Measurements from ENCODE around the gene STIMATE. TPM values are rescaled to one million over a fixed set of nuclear protein-coding genes. Genes with fewer than 3 reads are reported as not detected.

Gene STIMATE
- total RNA-seq, 1 experiment from 2014 or later: 25.0 TPM

- DNase-seq: no peak
- Histone ChIP-seq H3K9ac (ENCODE audit: low read length) (no peak overlapping the region), H3K27ac (ENCODE audit: low read length) (no peak overlapping the region), H3K79me2 (ENCODE audit: low read length) (peaks cover 73% of the 10 kb centered on the region), H3K4me1 (ENCODE audit: low read length) (peaks cover 19% of the 10 kb centered on the region), H3K9me3 (ENCODE audit: low read length) (no peaks in the 10 kb centered on the region), H4K20me1 (ENCODE audit: insufficient read depth, low read depth, low read length) (no peaks in the 10 kb centered on the region), H3K9me2 (replicated peaks; ENCODE audit: insufficient read depth, low read length) (no peaks in the 10 kb centered on the region), H3K4me3 (ENCODE audit: low read length) (no peak overlapping the region), H3K4me2 (ENCODE audit: low read depth, low read length, poor library complexity, severe bottlenecking) (no peak overlapping the region), H2AFZ (ENCODE audit: low read length) (no peak overlapping the region), H3K36me3 (ENCODE audit: insufficient read depth, low read length) (no peaks in the 10 kb centered on the region), H3K27me3 (ENCODE audit: low read length) (no peaks in the 10 kb centered on the region)
Measured at GRCh38 chr3:52873433-52874159, 23.8 kb downstream of the STIMATE start.

DNA sequence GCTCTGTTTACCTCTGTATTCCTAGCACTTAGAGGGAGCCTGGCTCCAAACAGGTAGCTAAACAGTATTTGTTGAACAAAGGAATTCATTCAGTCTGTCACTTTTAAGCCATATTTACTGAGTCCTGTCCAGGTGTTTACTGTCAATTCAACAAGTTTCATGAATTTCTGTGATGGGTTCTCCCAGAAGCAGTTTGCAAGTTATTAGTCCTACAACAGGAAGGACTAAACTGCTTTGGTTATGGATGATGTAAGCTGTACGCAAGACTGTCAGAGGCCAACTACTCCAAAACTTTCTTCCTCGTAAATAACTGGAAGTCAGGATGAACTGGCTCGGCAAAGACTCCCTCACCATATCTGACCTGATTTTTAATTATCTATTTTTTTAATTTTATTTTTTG, 25.1 kb downstream of the STIMATE start:
- Histone ChIP-seq H3K27me3 (ENCODE audit: low read length) (no peaks in the 10 kb centered on the region), H4K20me1 (ENCODE audit: insufficient read depth, low read depth, low read length) (no peaks in the 10 kb centered on the region), H3K4me2 (ENCODE audit: low read depth, low read length, poor library complexity, severe bottlenecking) (no peak overlapping the region), H3K36me3 (ENCODE audit: insufficient read depth, low read length) (no peaks in the 10 kb centered on the region), H3K9me2 (replicated peaks; ENCODE audit: insufficient read depth, low read length) (no peaks in the 10 kb centered on the region), H3K4me3 (ENCODE audit: low read length) (no peak overlapping the region), H3K9me3 (ENCODE audit: low read length) (no peaks in the 10 kb centered on the region), H3K27ac (ENCODE audit: low read length) (no peak overlapping the region), H3K9ac (ENCODE audit: low read length) (no peak overlapping the region), H3K4me1 (ENCODE audit: low read length) (peaks cover 19% of the 10 kb centered on the region), H3K79me2 (ENCODE audit: low read length) (peaks cover 72% of the 10 kb centered on the region), H2AFZ (ENCODE audit: low read length) (no peak overlapping the region)
- DNase-seq: no peak

DNA sequence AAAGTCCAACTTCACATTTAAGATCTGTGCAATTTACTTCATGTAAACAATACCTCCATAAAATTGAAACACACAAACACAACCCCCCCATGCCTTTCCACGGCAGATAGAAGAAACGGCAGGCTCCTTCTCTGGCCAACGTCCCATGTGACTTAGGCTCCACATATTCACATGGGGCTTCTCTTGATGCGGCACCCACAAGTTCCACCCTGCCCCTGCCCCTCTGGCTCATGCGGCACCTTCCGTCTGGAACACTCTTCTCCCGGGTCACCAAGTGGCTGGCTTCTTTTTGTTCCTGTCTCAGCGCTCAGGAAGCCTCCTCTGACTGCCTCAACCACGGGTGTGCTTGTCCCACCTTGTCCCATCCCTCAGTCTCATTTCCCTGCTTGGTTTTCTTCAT, 25.6 kb downstream of the STIMATE start:
- H3K4me3 ChIP-seq (ENCODE audit: low read length): no peak overlapping the region
- no peak overlapping the region for H3K27ac ChIP-seq (ENCODE audit: low read length)
- no peaks in the 10 kb centered on the region for H4K20me1 ChIP-seq (ENCODE audit: insufficient read depth, low read depth, low read length)
- no peaks in the 10 kb centered on the region for H3K27me3 ChIP-seq (ENCODE audit: low read length)
- H3K4me2 ChIP-seq (ENCODE audit: low read depth, low read length, poor library complexity, severe bottlenecking): no peak overlapping the region
- H3K9me2 ChIP-seq (replicated peaks; ENCODE audit: insufficient read depth, low read length): no peaks in the 10 kb centered on the region
- no peaks in the 10 kb centered on the region; the same call in 1 of the 2 replicates for H3K9me3 ChIP-seq (ENCODE audit: low read length)
- H3K4me1 ChIP-seq (ENCODE audit: low read length): peaks cover 19% of the 10 kb centered on the region
- no peak overlapping the region for H3K9ac ChIP-seq (ENCODE audit: low read length)
- H2AFZ ChIP-seq (ENCODE audit: low read length): no peak overlapping the region
- H3K36me3 ChIP-seq (ENCODE audit: insufficient read depth, low read length): no peaks in the 10 kb centered on the region
- H3K79me2 ChIP-seq (ENCODE audit: low read length): peaks cover 72% of the 10 kb centered on the region
- no peak for DNase-seq

- Histone ChIP-seq H3K27me3 (ENCODE audit: low read length) (no peaks in the 10 kb centered on the region), H3K9ac (ENCODE audit: low read length) (no peak overlapping the region), H2AFZ (ENCODE audit: low read length) (no peak overlapping the region), H4K20me1 (ENCODE audit: insufficient read depth, low read depth, low read length) (no peaks in the 10 kb centered on the region), H3K9me3 (ENCODE audit: low read length) (peaks cover 4% of the 10 kb centered on the region; the same call in 1 of the 2 replicates), H3K4me2 (ENCODE audit: low read depth, low read length, poor library complexity, severe bottlenecking) (no peak overlapping the region), H3K9me2 (replicated peaks; ENCODE audit: insufficient read depth, low read length) (no peaks in the 10 kb centered on the region), H3K4me1 (ENCODE audit: low read length) (peaks cover 12% of the 10 kb centered on the region), H3K4me3 (ENCODE audit: low read length) (no peak overlapping the region), H3K36me3 (ENCODE audit: insufficient read depth, low read length) (no peaks in the 10 kb centered on the region; the same call in 1 of the 2 replicates), H3K27ac (ENCODE audit: low read length) (no peak overlapping the region), H3K79me2 (ENCODE audit: low read length) (peaks cover 70% of the 10 kb centered on the region)
- DNase-seq: no peak
Measured at GRCh38 chr3:52870471-52870870, 26.9 kb downstream of the STIMATE start.

- no peaks in the 10 kb centered on the region for H3K27me3 ChIP-seq (ENCODE audit: low read length)
- DNase-seq: no peak
- no peaks in the 10 kb centered on the region; the same call in 1 of the 2 replicates for H3K36me3 ChIP-seq (ENCODE audit: insufficient read depth, low read length)
- no peak overlapping the region for H3K4me3 ChIP-seq (ENCODE audit: low read length)
- no peaks in the 10 kb centered on the region for H4K20me1 ChIP-seq (ENCODE audit: insufficient read depth, low read depth, low read length)
- H3K4me1 ChIP-seq (ENCODE audit: low read length): no peaks in the 10 kb centered on the region
- H3K9ac ChIP-seq (ENCODE audit: low read length): no peak overlapping the region
- no peaks in the 10 kb centered on the region for H3K9me2 ChIP-seq (replicated peaks; ENCODE audit: insufficient read depth, low read length)
- H3K4me2 ChIP-seq (ENCODE audit: low read depth, low read length, poor library complexity, severe bottlenecking): no peak overlapping the region
- no peak overlapping the region for H3K27ac ChIP-seq (ENCODE audit: low read length)
- peaks cover 4% of the 10 kb centered on the region; the same call in 1 of the 2 replicates for H3K9me3 ChIP-seq (ENCODE audit: low read length)
- H3K79me2 ChIP-seq (ENCODE audit: low read length): peaks cover 47% of the 10 kb centered on the region
- H2AFZ ChIP-seq (ENCODE audit: low read length): no peak overlapping the region
Measured at GRCh38 chr3:52866427-52866826, 30.9 kb downstream of the STIMATE start.

- no peak overlapping the region for H3K9ac ChIP-seq (ENCODE audit: low read length)
- H3K27me3 ChIP-seq (ENCODE audit: low read length): no peaks in the 10 kb centered on the region
- H3K27ac ChIP-seq (ENCODE audit: low read length): no peak overlapping the region
- no peak overlapping the region for H3K4me3 ChIP-seq (ENCODE audit: low read length)
- no peak overlapping the region for H2AFZ ChIP-seq (ENCODE audit: low read length)
- H3K4me1 ChIP-seq (ENCODE audit: low read length): no peaks in the 10 kb centered on the region
- no peaks in the 10 kb centered on the region for H4K20me1 ChIP-seq (ENCODE audit: insufficient read depth, low read depth, low read length)
- H3K79me2 ChIP-seq (ENCODE audit: low read length): peaks cover 45% of the 10 kb centered on the region
- H3K4me2 ChIP-seq (ENCODE audit: low read depth, low read length, poor library complexity, severe bottlenecking): no peak overlapping the region
- H3K9me2 ChIP-seq (replicated peaks; ENCODE audit: insufficient read depth, low read length): no peaks in the 10 kb centered on the region
- no peak for DNase-seq
- peaks cover 4% of the 10 kb centered on the region; the same call in 1 of the 2 replicates for H3K9me3 ChIP-seq (ENCODE audit: low read length)
- no peaks in the 10 kb centered on the region; the same call in 1 of the 2 replicates for H3K36me3 ChIP-seq (ENCODE audit: insufficient read depth, low read length)
Measured at GRCh38 chr3:52865994-52866393, 31.4 kb downstream of the STIMATE start.

DNA sequence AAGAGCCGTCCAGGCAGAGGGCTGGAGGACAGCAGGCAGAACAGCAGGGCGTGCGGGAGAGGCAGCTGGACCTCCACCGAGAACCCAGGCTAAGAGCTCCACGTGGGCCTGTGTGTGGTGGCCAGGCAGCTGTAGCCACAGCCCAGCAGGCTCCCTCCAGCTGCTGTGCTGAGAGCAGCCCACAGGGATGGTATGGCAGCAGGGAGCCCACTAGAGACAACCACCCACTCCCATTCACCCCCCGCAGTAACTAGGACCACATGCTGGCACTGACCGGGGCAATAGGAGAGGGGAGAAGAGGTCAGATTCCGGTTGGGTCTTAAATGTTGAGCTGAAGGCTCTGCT, 37.0 kb downstream of the STIMATE start:
- H4K20me1 ChIP-seq (ENCODE audit: insufficient read depth, low read depth, low read length): no peaks in the 10 kb centered on the region
- H3K36me3 ChIP-seq (ENCODE audit: insufficient read depth, low read length): no peaks in the 10 kb centered on the region
- peaks cover 14% of the 10 kb centered on the region; the same call in 1 of the 2 replicates for H3K79me2 ChIP-seq (ENCODE audit: low read length)

GRCh38 chr3:52859686-52860423, 37.5 kb downstream of the STIMATE start:
- no peaks in the 10 kb centered on the region for H4K20me1 ChIP-seq (ENCODE audit: insufficient read depth, low read depth, low read length)
- no peak overlapping the region for H3K27ac ChIP-seq (ENCODE audit: low read length)

More for the DNA sequence above, 37.0 kb downstream of the STIMATE start:
- H3K9me3 ChIP-seq (ENCODE audit: low read length): no peaks in the 10 kb centered on the region; the same call in 1 of the 2 replicates
- no peak overlapping the region for H3K27ac ChIP-seq (ENCODE audit: low read length)
- DNase-seq: no peak
- no peak overlapping the region for H2AFZ ChIP-seq (ENCODE audit: low read length)
- no peak overlapping the region for H3K4me3 ChIP-seq (ENCODE audit: low read length)
- H3K4me2 ChIP-seq (ENCODE audit: low read depth, low read length, poor library complexity, severe bottlenecking): no peak overlapping the region
- no peaks in the 10 kb centered on the region for H3K27me3 ChIP-seq (ENCODE audit: low read length)
- H3K9me2 ChIP-seq (replicated peaks; ENCODE audit: insufficient read depth, low read length): no peaks in the 10 kb centered on the region
- no peaks in the 10 kb centered on the region for H3K4me1 ChIP-seq (ENCODE audit: low read length)
- H3K9ac ChIP-seq (ENCODE audit: low read length): no peak overlapping the region

More at GRCh38 chr3:52859686-52860423, 37.5 kb downstream of the STIMATE start:
- Histone ChIP-seq H3K27me3 (ENCODE audit: low read length) (no peaks in the 10 kb centered on the region), H3K79me2 (ENCODE audit: low read length) (peaks cover 14% of the 10 kb centered on the region; the same call in 1 of the 2 replicates), H3K9ac (ENCODE audit: low read length) (no peak overlapping the region), H3K9me2 (replicated peaks; ENCODE audit: insufficient read depth, low read length) (no peaks in the 10 kb centered on the region), H3K9me3 (ENCODE audit: low read length) (no peaks in the 10 kb centered on the region), H2AFZ (ENCODE audit: low read length) (no peak overlapping the region), H3K4me2 (ENCODE audit: low read depth, low read length, poor library complexity, severe bottlenecking) (no peak overlapping the region), H3K4me3 (ENCODE audit: low read length) (no peak overlapping the region), H3K36me3 (ENCODE audit: insufficient read depth, low read length) (no peaks in the 10 kb centered on the region), H3K4me1 (ENCODE audit: low read length) (no peaks in the 10 kb centered on the region)
- DNase-seq: no peak
